NOMO-1 treated with DMSO at 0.1 percent for 48 hours (cell line): ENCODE data around the gene IGF2BP2.

ENCODE experiments used
- DNase-seq: peaks from one replicate; lab custom pipeline; 2025; ENCODE audit not compliant: unreplicated experiment; lab: John Stamatoyannopoulos, UW

The IGF2BP2 gene

GRCh38 chr3:185594073-185594472 is 230.8 kb downstream of the IGF2BP2 start:
- peak; percentile 81 for DNase-seq
